Activated naive CD8-positive, alpha-beta T cell (primary cell): ENCODE measurements around the gene DENND1A.

ENCODE experiments used
- H3K27ac Mint-ChIP-seq: one replicate; pipeline ENCODE4 v1.8.0; 2021; ENCODE audit warnings: mixed read lengths
- H3K27me3 Mint-ChIP-seq: one replicate; pipeline ENCODE4 v1.8.0; 2021; ENCODE audit warnings: mixed read lengths
- H3K36me3 Mint-ChIP-seq: one replicate; pipeline ENCODE4 v1.8.0; 2021; ENCODE audit warnings: mixed read lengths
- H3K4me1 Mint-ChIP-seq: one replicate; pipeline ENCODE4 v1.8.0; 2021; ENCODE audit warnings: low read depth, mixed read lengths
- H3K4me3 Mint-ChIP-seq: one replicate; pipeline ENCODE4 v1.8.0; 2021; ENCODE audit warnings: mild to moderate bottlenecking, mixed read lengths
- H3K9me3 Mint-ChIP-seq: one replicate; pipeline ENCODE4 v1.8.0; 2021; ENCODE audit warnings: low read depth, mixed read lengths

Gene DENND1A

GRCh38 chr9:123722378-123722777 is 207.5 kb downstream of the DENND1A start:
- Mint-ChIP-seq H3K27me3 (no peaks in the 10 kb centered on the region), H3K9me3 (peaks cover 12% of the 10 kb centered on the region), H3K27ac (no peak overlapping the region), H3K36me3 (peaks cover 31% of the 10 kb centered on the region), H3K4me1 (no peaks in the 10 kb centered on the region), H3K4me3 (no peak overlapping the region)

- no peak overlapping the region for H3K4me3 Mint-ChIP-seq
- peaks cover 21% of the 10 kb centered on the region for H3K36me3 Mint-ChIP-seq
- no peaks in the 10 kb centered on the region for H3K27me3 Mint-ChIP-seq
- no peak overlapping the region for H3K27ac Mint-ChIP-seq
- H3K9me3 Mint-ChIP-seq = peaks cover 6% of the 10 kb centered on the region
- peaks cover 4% of the 10 kb centered on the region for H3K4me1 Mint-ChIP-seq
Measured at GRCh38 chr9:123718188-123718587, 211.7 kb downstream of the DENND1A start.

DNA sequence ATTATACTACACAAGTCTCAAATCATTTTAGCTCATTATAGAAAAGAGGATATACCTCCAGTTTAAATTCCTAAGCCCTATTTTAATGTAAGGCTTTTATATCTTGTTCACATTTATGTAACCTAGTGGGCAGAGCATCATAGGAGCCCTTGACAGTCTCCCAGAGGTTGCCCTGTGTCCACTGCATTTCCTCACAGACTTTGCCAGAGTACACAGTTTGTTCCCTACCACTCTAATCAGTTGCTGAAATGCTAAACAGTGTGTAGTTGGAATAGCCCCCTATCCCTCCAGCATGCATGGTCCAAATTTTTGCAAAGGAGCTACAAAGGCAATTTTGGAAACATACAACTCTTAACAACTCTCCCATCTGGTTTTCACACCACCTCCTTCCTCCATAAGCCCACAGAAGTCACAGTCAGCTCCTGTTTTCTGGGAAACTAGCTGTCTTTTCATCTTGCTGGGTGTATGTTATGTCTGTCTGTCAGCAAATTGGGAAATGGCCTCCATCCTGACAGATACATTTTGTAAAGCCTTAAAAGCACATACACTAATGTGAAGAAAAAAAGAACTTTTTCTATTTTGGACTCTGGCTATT is 212.2 kb downstream of the DENND1A start:
- peaks cover 18% of the 10 kb centered on the region for H3K36me3 Mint-ChIP-seq

DNA sequence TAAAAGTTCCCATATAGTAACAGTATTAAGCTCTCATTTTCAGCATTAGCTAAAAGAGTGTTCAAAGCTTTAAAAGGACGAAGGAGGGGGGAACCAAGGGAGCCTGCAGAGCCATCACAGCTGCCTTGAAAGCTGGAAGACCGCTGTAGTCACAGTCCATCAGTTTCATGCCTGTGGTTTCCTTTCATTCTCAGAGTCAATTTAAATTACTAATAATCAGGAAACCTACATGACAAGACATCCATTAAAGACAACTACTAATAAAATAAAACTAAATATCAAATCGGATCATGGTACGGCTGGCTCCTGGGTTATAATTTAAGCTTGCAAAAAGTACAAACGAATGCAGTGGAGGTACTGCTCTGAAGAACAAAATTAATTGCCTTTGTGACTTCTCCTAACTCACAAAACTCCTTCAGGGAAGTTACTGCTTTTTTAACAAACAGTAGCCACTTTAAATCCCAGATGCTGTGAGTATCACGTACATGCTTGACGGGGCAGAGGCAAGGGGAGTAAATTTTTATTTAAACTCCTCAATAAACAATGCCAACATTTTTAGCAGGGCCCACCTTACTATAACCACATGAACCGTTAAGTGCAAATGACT is 213.5 kb downstream of the DENND1A start:
- Mint-ChIP-seq H3K27ac (no peak overlapping the region), H3K27me3 (no peaks in the 10 kb centered on the region), H3K4me3 (no peak overlapping the region), H3K36me3 (peaks cover 18% of the 10 kb centered on the region), H3K4me1 (peaks cover 4% of the 10 kb centered on the region), H3K9me3 (peaks cover 8% of the 10 kb centered on the region)

More for the DNA sequence above, 212.2 kb downstream of the DENND1A start:
- Mint-ChIP-seq H3K4me1 (peaks cover 4% of the 10 kb centered on the region), H3K27me3 (no peaks in the 10 kb centered on the region), H3K9me3 (peaks cover 6% of the 10 kb centered on the region), H3K4me3 (no peak overlapping the region), H3K27ac (no peak overlapping the region)

DNA sequence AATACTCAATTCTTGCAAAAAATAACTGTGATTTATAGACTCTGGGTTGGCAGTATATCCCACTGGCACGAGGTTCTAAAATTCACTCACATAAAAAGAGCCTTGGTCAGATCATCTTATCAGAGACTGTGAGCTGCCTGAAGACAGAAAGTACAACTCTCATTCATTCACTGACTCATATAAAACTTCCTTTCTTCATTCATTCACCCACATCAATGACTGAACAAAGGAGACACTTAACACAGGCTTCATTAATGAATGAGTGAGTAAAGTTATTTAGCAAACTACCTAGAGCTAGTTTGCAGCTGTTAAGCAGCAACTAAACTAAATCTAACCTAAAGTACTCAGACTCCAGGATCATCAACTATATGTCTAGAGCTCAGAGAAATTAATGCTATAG is 214.7 kb downstream of the DENND1A start:
- H3K9me3 Mint-ChIP-seq = peaks cover 3% of the 10 kb centered on the region
- H3K27ac Mint-ChIP-seq = no peak overlapping the region
- H3K4me1 Mint-ChIP-seq = peaks cover 4% of the 10 kb centered on the region
- H3K27me3 Mint-ChIP-seq = no peaks in the 10 kb centered on the region
- no peak overlapping the region for H3K4me3 Mint-ChIP-seq
- H3K36me3 Mint-ChIP-seq = peaks cover 9% of the 10 kb centered on the region

- Mint-ChIP-seq H3K4me3 (no peak overlapping the region), H3K4me1 (peaks cover 4% of the 10 kb centered on the region), H3K27me3 (no peaks in the 10 kb centered on the region), H3K9me3 (peaks cover 3% of the 10 kb centered on the region), H3K27ac (no peak overlapping the region), H3K36me3 (peaks cover 5% of the 10 kb centered on the region)
Measured at GRCh38 chr9:123713282-123713681, 216.6 kb downstream of the DENND1A start.

DNA sequence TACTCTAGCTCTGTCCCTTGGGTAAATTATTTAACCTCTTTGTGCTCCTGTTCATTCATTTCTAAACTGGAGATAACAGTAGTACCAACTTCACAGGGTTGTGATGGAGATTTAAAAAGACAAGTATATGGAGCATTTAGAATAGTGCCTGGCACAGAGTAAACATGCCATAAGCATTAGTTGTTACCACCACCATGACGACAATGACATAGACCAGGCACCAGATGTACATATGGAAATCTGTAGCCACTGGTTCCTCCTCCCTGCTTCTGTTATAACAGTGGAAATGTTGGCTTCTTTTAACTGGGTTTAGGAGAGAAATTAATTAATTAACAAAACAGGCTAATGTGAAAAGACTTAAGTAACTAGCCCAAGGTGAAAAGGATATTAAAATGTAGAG is 217.5 kb downstream of the DENND1A start:
- H3K4me1 Mint-ChIP-seq = peaks cover 4% of the 10 kb centered on the region
- peaks cover 3% of the 10 kb centered on the region for H3K9me3 Mint-ChIP-seq
- no peak overlapping the region for H3K4me3 Mint-ChIP-seq
- H3K27ac Mint-ChIP-seq = no peak overlapping the region
- H3K36me3 Mint-ChIP-seq = peaks cover 5% of the 10 kb centered on the region
- no peaks in the 10 kb centered on the region for H3K27me3 Mint-ChIP-seq

- Mint-ChIP-seq H3K36me3 (peaks cover 13% of the 10 kb centered on the region), H3K4me1 (peaks cover 1% of the 10 kb centered on the region), H3K27me3 (no peaks in the 10 kb centered on the region)
Measured at GRCh38 chr9:123710299-123710698, 219.6 kb downstream of the DENND1A start.

GRCh38 chr9:123702483-123702882 is 227.4 kb downstream of the DENND1A start:
- H3K4me3 Mint-ChIP-seq = no peak overlapping the region
- peaks cover 11% of the 10 kb centered on the region for H3K9me3 Mint-ChIP-seq
- H3K27me3 Mint-ChIP-seq = no peaks in the 10 kb centered on the region
- no peak overlapping the region for H3K27ac Mint-ChIP-seq
- H3K4me1 Mint-ChIP-seq = no peaks in the 10 kb centered on the region
- H3K36me3 Mint-ChIP-seq = peaks cover 48% of the 10 kb centered on the region

More at GRCh38 chr9:123710299-123710698, 219.6 kb downstream of the DENND1A start:
- Mint-ChIP-seq H3K4me3 (no peak overlapping the region), H3K27ac (no peak overlapping the region), H3K9me3 (peaks cover 7% of the 10 kb centered on the region)

DNA sequence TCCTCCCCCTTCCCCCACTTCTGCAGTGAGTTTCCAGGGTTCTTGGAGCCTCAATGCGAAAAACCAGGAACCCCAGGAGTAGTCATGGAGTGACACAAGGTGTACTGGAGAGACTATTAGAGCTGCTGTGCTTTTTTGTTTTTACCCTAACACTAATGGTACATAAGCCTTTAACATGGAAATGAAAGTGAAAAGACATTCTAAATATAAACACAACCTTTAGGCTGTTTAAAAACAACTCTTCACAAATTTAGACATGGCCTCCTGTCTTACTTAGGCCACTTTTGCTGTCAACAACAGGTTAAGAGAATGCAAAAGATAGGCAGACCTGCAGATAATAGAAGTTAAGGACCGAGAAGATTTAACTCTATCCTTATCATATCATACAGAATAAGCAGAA is 232.2 kb downstream of the DENND1A start:
- no peaks in the 10 kb centered on the region for H3K4me1 Mint-ChIP-seq
- no peak overlapping the region for H3K27ac Mint-ChIP-seq
- H3K36me3 Mint-ChIP-seq = peaks cover 28% of the 10 kb centered on the region
- no peak overlapping the region for H3K4me3 Mint-ChIP-seq
- H3K27me3 Mint-ChIP-seq = no peaks in the 10 kb centered on the region
- peaks cover 7% of the 10 kb centered on the region for H3K9me3 Mint-ChIP-seq

DNA sequence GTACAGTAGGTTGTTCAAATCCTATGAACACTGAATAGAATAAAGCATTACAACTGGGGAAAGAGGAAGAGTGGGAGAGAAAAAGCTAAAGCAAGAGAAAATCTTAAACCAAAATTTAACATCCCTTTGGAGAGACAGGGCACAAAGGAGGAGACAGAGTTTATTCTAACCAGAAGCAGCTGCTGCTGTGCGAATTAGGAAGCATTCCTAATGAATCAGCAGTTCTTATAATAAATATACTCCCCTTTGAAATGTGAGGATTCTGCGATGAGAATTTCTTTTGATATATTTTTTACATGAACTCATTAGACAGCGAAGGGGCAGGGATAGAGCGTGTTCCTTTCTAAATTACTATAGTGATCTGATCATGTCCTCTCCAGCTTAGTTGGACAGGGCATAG is 233.4 kb downstream of the DENND1A start:
- Mint-ChIP-seq H3K36me3 (peaks cover 21% of the 10 kb centered on the region), H3K9me3 (no peaks in the 10 kb centered on the region), H3K4me3 (no peak overlapping the region), H3K27me3 (no peaks in the 10 kb centered on the region), H3K27ac (no peak overlapping the region), H3K4me1 (no peaks in the 10 kb centered on the region)

- no peak overlapping the region for H3K27ac Mint-ChIP-seq
- no peak overlapping the region for H3K4me3 Mint-ChIP-seq
- H3K4me1 Mint-ChIP-seq = peaks cover 3% of the 10 kb centered on the region
- no peaks in the 10 kb centered on the region for H3K9me3 Mint-ChIP-seq
- peaks cover 19% of the 10 kb centered on the region for H3K36me3 Mint-ChIP-seq
- H3K27me3 Mint-ChIP-seq = no peaks in the 10 kb centered on the region
Measured at GRCh38 chr9:123695386-123695785, 234.5 kb downstream of the DENND1A start.

DNA sequence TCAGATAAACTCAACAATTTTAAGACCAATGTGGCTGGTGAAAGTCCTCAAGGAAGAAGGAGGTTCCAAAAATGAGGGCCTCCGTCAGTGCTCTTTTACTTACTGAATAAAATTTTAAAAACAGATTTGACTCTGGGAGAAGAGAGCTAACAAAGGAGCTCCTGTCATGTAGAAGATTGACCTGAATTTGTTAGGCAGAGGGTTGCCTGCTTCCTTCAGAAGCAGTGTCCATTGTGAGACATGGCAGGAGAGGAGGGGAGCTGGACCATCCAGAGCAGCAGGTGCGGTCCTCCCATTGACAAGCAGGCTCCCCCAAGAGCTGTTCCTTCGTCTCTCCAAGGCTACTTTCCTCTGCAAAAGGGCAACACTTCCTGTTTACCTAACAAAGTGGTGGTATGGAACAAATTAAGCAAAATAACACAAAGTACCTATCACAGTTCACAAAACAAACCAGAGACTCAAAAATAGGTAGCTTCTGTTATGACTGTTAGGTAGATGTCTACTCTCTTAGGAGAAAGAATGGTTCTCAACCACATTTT is 238.1 kb downstream of the DENND1A start:
- Mint-ChIP-seq H3K36me3 (peaks cover 17% of the 10 kb centered on the region), H3K9me3 (no peaks in the 10 kb centered on the region), H3K27me3 (no peaks in the 10 kb centered on the region), H3K4me1 (peaks cover 18% of the 10 kb centered on the region), H3K27ac (no peak overlapping the region), H3K4me3 (no peak overlapping the region)

DNA sequence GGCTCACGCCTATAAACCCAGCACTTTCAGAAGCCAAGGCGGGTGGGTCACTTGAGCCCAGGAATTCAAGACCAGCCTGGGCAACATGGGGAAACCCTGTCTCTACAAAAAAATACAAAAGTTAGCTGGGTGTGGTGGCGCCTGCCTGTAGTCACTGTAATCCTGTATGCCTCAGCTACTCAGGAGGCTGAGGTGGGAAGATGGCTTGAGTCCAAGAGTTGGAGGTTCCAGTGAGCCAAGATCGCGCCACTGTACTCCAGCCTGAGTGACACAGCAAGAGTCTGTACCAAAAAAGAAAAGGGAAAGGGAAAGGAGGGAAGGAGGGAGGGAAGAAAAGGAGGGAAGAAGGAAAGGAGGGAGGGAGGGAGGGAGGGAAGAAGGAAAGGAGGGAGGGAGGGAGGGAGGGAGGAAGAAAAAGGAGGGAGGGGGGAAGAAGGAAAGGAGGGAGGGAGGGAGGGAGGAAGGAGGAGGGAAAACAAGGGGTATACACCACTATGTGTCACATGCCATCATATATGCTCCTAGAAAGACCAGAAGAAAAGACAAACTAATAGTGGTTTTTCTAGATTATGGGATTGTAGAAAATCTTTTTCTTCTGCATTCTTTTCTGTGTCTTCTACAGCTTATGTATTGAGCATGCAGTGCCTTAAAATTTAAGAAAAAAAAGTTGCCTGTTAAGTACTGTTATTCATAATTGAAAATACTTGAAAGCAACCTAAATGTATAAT is 240.1 kb downstream of the DENND1A start:
- no peak overlapping the region for H3K27ac Mint-ChIP-seq
- H3K27me3 Mint-ChIP-seq = no peaks in the 10 kb centered on the region
- peaks cover 33% of the 10 kb centered on the region for H3K4me1 Mint-ChIP-seq
- H3K9me3 Mint-ChIP-seq = no peaks in the 10 kb centered on the region
- peaks cover 20% of the 10 kb centered on the region for H3K36me3 Mint-ChIP-seq
- no peak overlapping the region for H3K4me3 Mint-ChIP-seq

- Mint-ChIP-seq H3K4me1 (peaks cover 46% of the 10 kb centered on the region), H3K27ac (no peak overlapping the region), H3K27me3 (no peaks in the 10 kb centered on the region), H3K9me3 (no peaks in the 10 kb centered on the region), H3K4me3 (no peak overlapping the region), H3K36me3 (peaks cover 24% of the 10 kb centered on the region)
Measured at GRCh38 chr9:123687246-123687751, 242.6 kb downstream of the DENND1A start.
